HEK293 (cell line): ENCODE data around the gene ETV1.

Source experiments
- CTCF ChIA-PET: fragments of 350-600 bp; formaldehyde crosslinking; extraction: SDS; loops from one replicate; lab custom pipeline; 2021; ENCODE audit warnings: antibody characterized with exemption; lab: Yijun Ruan, JAX
- POLR2A ChIA-PET: fragments of 300-600 bp; formaldehyde crosslinking; extraction: SDS; loops from one replicate; lab custom pipeline; 2020; ENCODE audit warnings: antibody characterized with exemption, inconsistent platforms; lab: Yijun Ruan, JAX
- H3K27ac ChIP-seq: fragments of 200-500 bp; sonication (Bioruptor generic); 2 replicates; pipeline ENCODE4 v1.5.1; 2014; ENCODE audit warnings: low read depth, low read length, control low read depth, inconsistent platforms; ENCODE audit errors: extremely low read depth
- H3K36me3 ChIP-seq, 2 experiments: fragments of 200-500 bp in 1 of 2; sonication (Bioruptor generic) in 1 of 2; 1 replicate in 1 of 2; 2 replicates in 1 of 2; pipeline ENCODE4 v1.5.1; 2014 to 2017; ENCODE audit warnings: inconsistent platforms in 2 of 2, low read length in 2 of 2; ENCODE audit not compliant: control insufficient read depth in 2 of 2, insufficient read depth in 1 of 2
- H3K4me1 ChIP-seq: fragments of 200-500 bp; sonication (Bioruptor generic); 2 replicates; pipeline ENCODE4 v1.5.1; 2014; ENCODE audit warnings: mild to moderate bottlenecking, low read length, inconsistent platforms; ENCODE audit not compliant: control insufficient read depth, insufficient read depth
- H3K4me3 ChIP-seq: 2 replicates; pipeline ENCODE4 v1.5.1; 2011; ENCODE audit warnings: low read depth, mild to moderate bottlenecking, control low read depth, low read length, moderate library complexity
- H3K9me3 ChIP-seq: fragments of 200-500 bp; sonication (Bioruptor generic); 2 replicates; pipeline ENCODE4 v1.5.1; 2014; ENCODE audit warnings: low read depth, low read length, inconsistent platforms; ENCODE audit not compliant: control insufficient read depth, insufficient read depth
- GLIS1 ChIP-seq: fragments of 450-650 bp; formaldehyde crosslinking; IDR thresholded peaks from 2 replicates; pipeline ENCODE4 v1.5.1; 2016; ENCODE audit warnings: missing biosample characterization, missing genetic modification characterization
- HOXD13 ChIP-seq: sonication (generic); formaldehyde crosslinking; IDR thresholded peaks from 2 replicates; pipeline ENCODE4 v1.8.0; 2022; ENCODE audit warnings: missing genetic modification reagents, borderline replicate concordance
- MYNN ChIP-seq: fragments of 450-650 bp; formaldehyde crosslinking; IDR thresholded peaks from 2 replicates; pipeline ENCODE4 v1.5.1; 2016; ENCODE audit warnings: missing biosample characterization, missing genetic modification characterization, borderline replicate concordance
- OSR2 ChIP-seq: fragments of 450-650 bp; formaldehyde crosslinking; IDR thresholded peaks from 2 replicates; pipeline ENCODE4 v1.5.1; 2016; ENCODE audit warnings: missing biosample characterization, missing genetic modification characterization
- ZBTB26 ChIP-seq: fragments of 450-650 bp; formaldehyde crosslinking; optimal IDR thresholded peaks from 2 replicates; pipeline ENCODE3; 2016; ENCODE audit warnings: missing biosample characterization, mild to moderate bottlenecking, missing genetic modification characterization
- ZBTB44 ChIP-seq: fragments of 450-650 bp; IDR thresholded peaks from 2 replicates; pipeline ENCODE4 v1.5.1; 2018; ENCODE audit warnings: missing biosample characterization, mild to moderate bottlenecking, missing genetic modification characterization
- ZBTB6 ChIP-seq: fragments of 450-650 bp; formaldehyde crosslinking; IDR thresholded peaks from 2 replicates; pipeline ENCODE4 v1.5.1; 2017; ENCODE audit warnings: missing biosample characterization, missing genetic modification characterization
- ZNF121 ChIP-seq: fragments of 450-650 bp; formaldehyde crosslinking; IDR thresholded peaks from 2 replicates; pipeline ENCODE4 v1.5.1; 2016; ENCODE audit warnings: missing biosample characterization, missing genetic modification characterization
- ZNF133 ChIP-seq: fragments of 450-650 bp; formaldehyde crosslinking; IDR thresholded peaks from 2 replicates; pipeline ENCODE4 v1.5.1; 2016; ENCODE audit warnings: missing biosample characterization, missing genetic modification characterization
- ZNF148 ChIP-seq: fragments of 450-650 bp; formaldehyde crosslinking; IDR thresholded peaks from 2 replicates; pipeline ENCODE4 v1.5.0; 2017; ENCODE audit warnings: missing biosample characterization, missing genetic modification characterization, borderline replicate concordance
- ZNF155 ChIP-seq: fragments of 450-650 bp; formaldehyde crosslinking; IDR thresholded peaks from 2 replicates; pipeline ENCODE4 v1.5.1; 2016; ENCODE audit warnings: missing biosample characterization, missing genetic modification characterization
- ZNF157 ChIP-seq: fragments of 450-650 bp; formaldehyde crosslinking; IDR thresholded peaks from 2 replicates; pipeline ENCODE4 v1.5.1; 2016; ENCODE audit warnings: missing biosample characterization, missing genetic modification characterization
- ZNF311 ChIP-seq: fragments of 450-650 bp; formaldehyde crosslinking; IDR thresholded peaks from 2 replicates; pipeline ENCODE4 v1.5.1; 2017; ENCODE audit warnings: missing biosample characterization, missing genetic modification characterization, borderline replicate concordance
- ZNF335 ChIP-seq: fragments of 450-650 bp; formaldehyde crosslinking; conservative IDR thresholded peaks from 2 replicates; pipeline ENCODE4 v1.5.1; 2016; ENCODE audit warnings: missing biosample characterization, missing genetic modification characterization
- ZNF423 ChIP-seq: fragments of 450-650 bp; formaldehyde crosslinking; IDR thresholded peaks from 2 replicates; pipeline ENCODE4 v1.5.1; 2016; ENCODE audit warnings: missing biosample characterization, missing genetic modification characterization
- ZNF548 ChIP-seq: fragments of 450-650 bp; formaldehyde crosslinking; IDR thresholded peaks from 2 replicates; pipeline ENCODE4 v1.5.1; 2016; ENCODE audit warnings: missing biosample characterization, missing genetic modification characterization

Gene ETV1

GRCh38 chr7:14020339-14020900 lies 31.0 kb upstream of the ETV1 start (continued):
- TF ChIP-seq OSR2 = no peak
- TF ChIP-seq ZNF121 (tag by site-specific recombination) = no peak
- TF ChIP-seq ZNF548 (tag by site-specific recombination) = no peak
- TF ChIP-seq ZNF335 = no peak
- TF ChIP-seq ZBTB44 (tag by site-specific recombination) = no peak

GRCh38 chr7:14018751-14019150 lies 29.3 kb upstream of the ETV1 start:
- POLR2A ChIA-PET = no interaction called here
- Histone ChIP-seq H3K9me3 (no peaks in the 10 kb centered on the region), H3K4me3 (no peak overlapping the region), H3K27ac (no peak overlapping the region), H3K4me1 (no peaks in the 10 kb centered on the region), H3K36me3 (no peaks in the 10 kb centered on the region)
- no peak for TF ChIP-seq HOXD13 (CRISPR knock-in tag)
- no peak for TF ChIP-seq ZNF157 (tag by site-specific recombination)
- no peak for TF ChIP-seq MYNN (tag by site-specific recombination)
- no peak for TF ChIP-seq ZNF148 (tag by site-specific recombination)
- no peak for TF ChIP-seq ZNF133 (tag by site-specific recombination)
- no peak for TF ChIP-seq ZNF311 (tag by site-specific recombination)
- no peak for TF ChIP-seq GLIS1 (tag by site-specific recombination)
- no peak for TF ChIP-seq ZBTB6
- TF ChIP-seq ZNF423 (tag by site-specific recombination) = no peak
- TF ChIP-seq ZBTB26 = no peak
- CTCF ChIA-PET = no interaction called here

GRCh38 chr7:14016950-14017349 lies 27.5 kb upstream of the ETV1 start:
- no peaks in the 10 kb centered on the region for H3K4me1 ChIP-seq
- POLR2A ChIA-PET = no interaction called here
- no peak overlapping the region for H3K27ac ChIP-seq
- TF ChIP-seq ZNF155 (tag by site-specific recombination) = no peak
- CTCF ChIA-PET = no interaction called here
- no peak overlapping the region for H3K4me3 ChIP-seq
- no peaks in the 10 kb centered on the region for H3K9me3 ChIP-seq
- H3K36me3 ChIP-seq = no peaks in the 10 kb centered on the region
